ENCODE results near the gene MACROD1. TPM values are rescaled to one million over a fixed set of nuclear protein-coding genes. Genes with fewer than 3 reads are reported as not detected.
A peak's percentile ranks its signal among the peaks of the same experiment; 100 is the strongest.

The MACROD1 gene
- total RNA-seq: 168 and 469 TPM in 2 replicates
- polyA plus RNA-seq (2012): 48.9 TPM

- DNase-seq (ENCODE audit: low read depth): peak; percentile 95
Measured at GRCh38 chr11:64165842-64166635, at the start of gene MACROD1. TSS of gene MACROD1 (minus strand) at chr11:64166113. CDS start at chr11:64165994, 119 bp downstream.

- no peak for DNase-seq (ENCODE audit: low read depth)
Measured at GRCh38 chr11:64211181-64211872, 45.4 kb upstream of the MACROD1 start.

- no peak for DNase-seq (ENCODE audit: low read depth)
Measured at GRCh38 chr11:64210301-64211020, 44.5 kb upstream of the MACROD1 start.

GRCh38 chr11:64209563-64209843 lies 43.6 kb upstream of the MACROD1 start:
- no peak for DNase-seq (ENCODE audit: low read depth)

- no peak for DNase-seq (ENCODE audit: low read depth)
Measured at GRCh38 chr11:64208796-64209562, 43.1 kb upstream of the MACROD1 start.

- peak; percentile 40 for DNase-seq (ENCODE audit: low read depth)
Measured at GRCh38 chr11:64208086-64208795, 42.3 kb upstream of the MACROD1 start.

- peak; percentile 86 for DNase-seq (ENCODE audit: low read depth)
Measured at GRCh38 chr11:64207256-64208085, 41.6 kb upstream of the MACROD1 start.

GRCh38 chr11:64206457-64207255 lies 40.7 kb upstream of the MACROD1 start, which contains the start of gene FERMT3:
TSS of gene FERMT3 (plus strand) at chr11:64206721. CDS start at chr11:64207365, 644 bp downstream.
- DNase-seq (ENCODE audit: low read depth): no peak

GRCh38 chr11:64204464-64204989 lies 38.6 kb upstream of the MACROD1 start:
- DNase-seq (ENCODE audit: low read depth): peak; percentile 98

- no peak for DNase-seq (ENCODE audit: low read depth)
Measured at GRCh38 chr11:64204080-64204440, 38.1 kb upstream of the MACROD1 start.

- DNase-seq (ENCODE audit: low read depth): no peak
Measured at GRCh38 chr11:64203421-64204079, 37.6 kb upstream of the MACROD1 start.

GRCh38 chr11:64202992-64203391 lies 37.1 kb upstream of the MACROD1 start:
- no peak for DNase-seq (ENCODE audit: low read depth)

- DNase-seq (ENCODE audit: low read depth): no peak
Measured at GRCh38 chr11:64201543-64201942, 35.6 kb upstream of the MACROD1 start.

- no peak for DNase-seq (ENCODE audit: low read depth)
Measured at GRCh38 chr11:64198511-64198910, 32.6 kb upstream of the MACROD1 start.

- DNase-seq (ENCODE audit: low read depth): no peak
Measured at GRCh38 chr11:64196626-64197025, 30.7 kb upstream of the MACROD1 start.

- DNase-seq (ENCODE audit: low read depth): no peak
Measured at GRCh38 chr11:64192434-64192833, 26.5 kb upstream of the MACROD1 start.

- DNase-seq (ENCODE audit: low read depth): peak; percentile 28
Measured at GRCh38 chr11:64186492-64187165, 20.7 kb upstream of the MACROD1 start.

Data from myocyte (in vitro differentiated cells).